8988T (cell line): ENCODE data around the gene RTN4.

Experiments
- DNase-seq: peaks from one replicate; pipeline ENCODE4 v3.0.0; 2011

RTN4 gene

GRCh38 chr2:55035716-55036115 is 14.5 kb downstream of the RTN4 start:
- no peak for DNase-seq

GRCh38 chr2:55033921-55034320 is 16.3 kb downstream of the RTN4 start:
- no peak for DNase-seq

- no peak for DNase-seq
Observed at GRCh38 chr2:55033076-55033742, 17.0 kb downstream of the RTN4 start.

DNA sequence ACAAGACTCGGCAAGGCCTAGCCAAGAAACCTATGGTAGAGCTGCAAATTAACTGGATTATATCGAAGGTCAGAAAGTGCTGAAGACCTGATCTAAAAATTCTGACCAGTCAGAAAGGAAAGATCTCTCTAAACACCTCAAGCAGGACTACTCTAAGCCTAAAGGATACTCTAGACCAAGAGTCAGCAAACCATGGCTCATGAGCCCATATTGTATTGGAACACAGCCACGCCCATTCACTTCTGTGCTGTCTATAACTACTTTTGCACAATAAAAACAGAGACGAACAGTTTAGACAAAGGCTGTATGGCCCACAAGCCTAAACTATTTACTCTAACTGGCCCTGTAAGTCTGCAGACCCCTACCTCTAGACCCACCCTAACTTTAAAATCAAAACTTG is 18.7 kb downstream of the RTN4 start:
- DNase-seq: no peak

DNA sequence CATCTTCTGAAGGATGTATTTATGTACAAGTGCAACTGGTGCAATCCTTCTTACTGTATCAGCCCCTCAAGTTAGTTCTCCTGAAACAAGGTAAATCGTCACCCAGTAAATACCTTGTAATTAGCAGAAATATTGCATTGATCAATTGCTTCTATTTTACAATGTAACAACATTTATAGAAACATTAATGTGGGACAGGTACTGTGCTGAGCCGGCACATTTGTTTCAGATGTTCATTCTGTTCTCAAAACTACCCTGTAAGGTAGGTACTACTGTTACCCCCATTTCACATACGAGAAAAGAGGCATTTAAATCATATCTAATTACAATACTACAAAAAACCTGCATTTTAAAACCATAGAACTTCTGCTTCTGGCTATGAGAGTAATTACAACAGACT is 19.5 kb downstream of the RTN4 start:
- DNase-seq: no peak

DNA sequence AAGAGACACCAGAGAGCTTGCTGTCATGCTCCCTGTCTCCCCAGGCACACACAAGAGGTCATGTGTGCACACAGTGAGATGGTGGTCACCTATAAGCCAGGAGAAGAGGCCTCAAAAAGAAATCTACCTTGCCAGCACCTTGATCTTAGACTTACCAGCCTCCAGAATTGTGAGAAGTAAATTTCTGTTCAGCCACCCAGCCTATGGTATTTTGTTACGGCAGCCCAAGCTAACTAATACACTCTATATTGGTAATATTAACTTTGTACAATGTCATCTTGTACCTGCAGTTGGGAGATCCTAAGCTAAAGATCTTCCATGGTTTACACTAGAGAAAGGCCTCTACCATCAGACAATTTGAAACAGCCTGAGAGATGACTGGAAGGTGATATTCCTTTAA is 21.2 kb downstream of the RTN4 start:
- DNase-seq: no peak

DNA sequence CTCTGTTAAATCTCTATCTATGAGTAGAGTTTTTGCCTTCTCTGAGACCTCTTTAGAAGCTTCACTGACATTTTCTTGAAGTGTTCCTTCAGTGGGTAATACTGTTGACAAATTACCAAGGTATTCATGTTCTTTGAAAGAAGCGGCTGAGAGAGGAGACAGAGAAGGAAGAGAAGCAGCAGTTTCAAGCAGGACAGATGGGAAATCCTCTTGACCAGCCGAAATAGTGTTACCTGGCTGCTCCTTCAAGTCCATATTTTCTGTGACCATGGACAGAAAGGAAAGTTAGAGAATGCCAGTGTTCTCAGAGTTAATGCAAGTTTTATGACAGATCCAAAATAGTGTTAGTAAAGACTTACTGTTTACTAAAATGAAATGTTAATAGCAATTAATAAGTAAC is 23.0 kb downstream of the RTN4 start:
- no peak for DNase-seq

- DNase-seq: no peak
Observed at GRCh38 chr2:55026202-55026601, 24.0 kb downstream of the RTN4 start.

DNA sequence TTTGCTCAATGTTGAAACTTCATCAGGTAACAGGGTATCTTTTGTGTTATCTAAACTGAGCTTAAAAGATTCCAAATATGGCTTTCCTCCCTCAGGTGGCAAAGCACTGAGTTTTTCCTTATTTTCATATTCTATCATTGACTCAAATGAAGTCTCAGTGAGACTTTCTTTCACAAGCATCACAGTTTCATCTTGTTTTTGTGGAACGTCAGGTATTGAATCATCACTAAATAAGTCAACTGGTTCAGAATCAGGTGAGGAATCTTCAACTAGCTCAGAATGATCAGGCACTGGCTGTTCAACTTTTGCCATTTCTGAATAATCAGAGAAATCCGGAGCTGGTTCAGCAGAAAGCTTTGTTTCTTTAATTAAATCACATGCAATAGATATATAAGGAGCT is 24.6 kb downstream of the RTN4 start:
- DNase-seq: no peak

DNA sequence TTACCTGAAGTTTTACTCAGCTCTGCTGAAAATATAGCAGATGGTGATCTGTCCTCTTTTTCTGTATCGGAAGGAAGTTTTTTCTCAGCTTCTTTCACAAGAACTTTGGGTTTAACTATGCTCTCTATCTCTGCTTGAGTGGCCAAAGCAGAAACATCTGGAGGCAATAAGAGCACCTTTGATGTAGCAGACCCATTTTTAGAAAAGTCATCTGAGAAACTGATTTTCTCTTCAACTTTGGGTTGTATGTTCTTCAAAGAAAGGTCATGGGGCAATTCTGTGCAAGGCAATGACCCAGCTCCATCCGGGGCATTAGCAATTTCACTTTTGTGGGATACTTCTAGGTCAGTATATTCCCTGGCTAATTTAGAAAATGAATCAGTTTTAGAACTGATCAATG is 25.2 kb downstream of the RTN4 start:
- DNase-seq: no peak

GRCh38 chr2:55022476-55022875 is 27.8 kb downstream of the RTN4 start:
- DNase-seq: no peak

- no peak for DNase-seq
Observed at GRCh38 chr2:55019526-55020258, 30.6 kb downstream of the RTN4 start.

GRCh38 chr2:55018619-55019018 is 31.6 kb downstream of the RTN4 start:
- no peak for DNase-seq

GRCh38 chr2:55017880-55018279 is 32.4 kb downstream of the RTN4 start:
- DNase-seq: no peak

DNA sequence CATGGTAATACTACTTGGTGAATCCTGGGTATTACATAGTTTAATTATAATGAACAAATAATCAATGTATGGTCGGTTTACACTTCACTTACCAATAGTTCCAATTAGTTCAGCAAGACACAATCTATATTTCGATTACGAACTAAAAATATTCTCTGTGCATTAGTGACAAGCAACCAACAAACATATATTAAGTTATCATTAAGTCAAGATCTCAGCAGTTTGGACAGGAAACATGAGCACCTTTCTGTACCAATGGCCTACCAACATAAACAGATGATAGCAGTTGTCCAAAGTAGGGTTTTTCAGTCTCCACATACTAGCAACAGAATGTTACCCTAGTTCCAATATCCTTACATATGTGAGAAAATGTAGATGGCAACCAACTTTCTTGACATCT is 32.8 kb downstream of the RTN4 start:
- no peak for DNase-seq

- no peak for DNase-seq
Observed at GRCh38 chr2:55014962-55015939, 35.0 kb downstream of the RTN4 start.

- DNase-seq: no peak
Observed at GRCh38 chr2:55013936-55014335, 36.3 kb downstream of the RTN4 start.

- DNase-seq: no peak
Observed at GRCh38 chr2:55012672-55013484, 37.4 kb downstream of the RTN4 start.

DNA sequence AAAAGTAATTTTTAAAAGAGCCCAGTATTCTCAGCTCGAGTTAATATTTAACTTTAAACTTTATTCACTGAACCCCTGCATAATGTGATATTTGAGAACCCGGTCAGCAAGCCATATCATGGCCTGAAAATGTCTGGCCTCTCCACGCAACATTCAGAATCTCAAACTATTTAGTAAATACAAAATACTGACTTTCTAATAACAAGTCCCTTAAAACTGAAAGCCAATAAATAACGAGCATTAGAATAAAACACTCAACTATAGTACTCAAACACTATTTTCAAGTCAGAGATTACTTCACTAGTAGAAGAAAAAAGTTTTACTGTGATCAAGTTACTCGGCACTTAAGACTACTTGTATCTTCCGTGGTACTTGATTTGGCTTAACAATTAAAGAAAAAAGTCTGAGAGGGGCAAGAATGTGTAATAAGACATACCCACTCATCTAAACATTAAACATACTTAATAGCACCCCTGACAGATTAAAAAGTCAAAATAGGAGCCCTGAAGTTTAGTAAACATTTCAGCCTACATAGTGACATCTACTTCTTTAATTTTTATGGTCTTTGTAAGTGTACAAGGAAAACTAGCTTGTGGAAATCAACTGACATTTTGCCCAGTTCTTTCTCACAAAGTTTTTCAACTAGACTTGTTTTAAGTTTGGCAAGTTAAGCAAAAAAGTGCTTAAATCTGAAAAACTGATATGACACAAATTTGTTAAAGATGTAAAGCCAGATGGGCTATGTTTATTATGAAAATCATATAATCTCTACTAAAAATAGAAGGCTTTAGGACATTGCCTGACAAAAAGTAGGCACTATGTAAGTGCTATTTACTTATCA is 38.2 kb downstream of the RTN4 start:
- DNase-seq: no peak

DNA sequence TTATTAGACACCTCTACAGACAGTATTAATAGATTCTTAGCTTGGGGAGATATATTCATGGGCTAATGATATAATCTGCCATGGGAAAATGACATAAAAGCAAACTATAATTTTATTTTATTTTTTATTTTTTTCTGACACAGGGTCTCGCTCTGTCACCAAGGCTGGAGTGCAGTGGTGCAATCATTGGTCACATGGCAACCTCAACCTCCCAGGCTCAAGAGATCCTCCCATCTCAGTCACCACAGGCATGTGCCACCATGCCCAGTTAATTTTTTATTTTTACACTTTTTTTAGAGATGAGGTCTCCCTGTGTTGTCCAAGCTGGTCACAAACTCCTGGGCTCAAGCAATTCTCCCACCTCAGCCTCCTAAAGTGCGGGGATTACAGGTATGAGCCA is 39.3 kb downstream of the RTN4 start:
- no peak for DNase-seq

- no peak for DNase-seq
Observed at GRCh38 chr2:55010149-55010591, 40.1 kb downstream of the RTN4 start.
